GM12873 (cell line): ENCODE data around the gene OR2Y1.

Experiments
- CTCF ChIP-seq: IDR thresholded peaks from 2 replicates; pipeline ENCODE4 v1.5.1; 2012; ENCODE audit warnings: low read depth, mild to moderate bottlenecking, moderate library complexity, low read length, control low read depth; ENCODE audit not compliant: insufficient read depth; ENCODE audit errors: missing control alignments

Gene OR2Y1

GRCh38 chr5:180783340-180784052 is 43.6 kb upstream of the OR2Y1 start:
- TF ChIP-seq CTCF: no peak

GRCh38 chr5:180782748-180783147 is 42.9 kb upstream of the OR2Y1 start:
- TF ChIP-seq CTCF: no peak

GRCh38 chr5:180779985-180780610 is 40.2 kb upstream of the OR2Y1 start:
- no peak for TF ChIP-seq CTCF

- TF ChIP-seq CTCF: no peak
Observed at GRCh38 chr5:180777475-180777874, 37.6 kb upstream of the OR2Y1 start.

GRCh38 chr5:180776376-180776775 is 36.5 kb upstream of the OR2Y1 start:
- no peak for TF ChIP-seq CTCF

- no peak for TF ChIP-seq CTCF
Observed at GRCh38 chr5:180775624-180776023, 35.8 kb upstream of the OR2Y1 start.

GRCh38 chr5:180771839-180772238 is 32.0 kb upstream of the OR2Y1 start:
- no peak for TF ChIP-seq CTCF
